GM23338 (cell line): ENCODE results near the gene FYCO1. TPM values are rescaled to one million over a fixed set of nuclear protein-coding genes. Genes with fewer than 3 reads are reported as not detected.

Source experiments
- ATAC-seq: fragments of 200-7000 bp; cut with Tn5 transposase; 3 replicates; pipeline ENCODE4 v1.9.1; 2020
- DNase-seq: peaks from one replicate; pipeline ENCODE4 v3.0.0-alpha.2; 2015; ENCODE audit warnings: low spot score
- H2AFZ ChIP-seq: fragments of 200-600 bp; sonication (generic); 2 replicates; pipeline ENCODE4 v1.8.0; 2016; ENCODE audit warnings: antibody characterized with exemption, mild to moderate bottlenecking, moderate library complexity
- H3F3A ChIP-seq: fragments of 200-600 bp; sonication (generic); replicated peaks from 2 replicates; pipeline ENCODE4 v1.8.0; 2017; ENCODE audit warnings: antibody characterized with exemption, mixed run types, low read depth
- H3K27ac ChIP-seq: fragments of 200-600 bp; sonication (generic); 2 replicates; pipeline ENCODE4 v1.6.1; 2016; ENCODE audit warnings: low read depth
- H3K27me3 ChIP-seq: fragments of 200-600 bp; sonication (generic); 2 replicates; pipeline ENCODE4 v1.8.0; 2016; ENCODE audit warnings: mild to moderate bottlenecking, mixed run types, moderate library complexity; ENCODE audit not compliant: insufficient read depth
- H3K36me3 ChIP-seq: fragments of 200-600 bp; sonication (generic); 2 replicates; pipeline ENCODE4 v1.8.0; 2016; ENCODE audit warnings: mild to moderate bottlenecking; ENCODE audit not compliant: insufficient read depth
- H3K4me1 ChIP-seq: fragments of 200-600 bp; sonication (generic); 2 replicates; pipeline ENCODE4 v1.8.0; 2016; ENCODE audit warnings: mild to moderate bottlenecking, moderate library complexity; ENCODE audit not compliant: insufficient read depth
- H3K4me2 ChIP-seq: fragments of 200-600 bp; sonication (generic); 2 replicates; pipeline ENCODE4 v1.7.1; 2017; ENCODE audit warnings: mixed run types
- H3K4me3 ChIP-seq: fragments of 200-600 bp; sonication (generic); 2 replicates; pipeline ENCODE4 v1.6.1; 2016; ENCODE audit warnings: mixed run types
- H3K79me2 ChIP-seq: fragments of 200-600 bp; sonication (generic); replicated peaks from 2 replicates; pipeline ENCODE4 v1.8.0; 2017; ENCODE audit warnings: mild to moderate bottlenecking; ENCODE audit not compliant: insufficient read depth
- H3K9me2 ChIP-seq: fragments of 200-600 bp; sonication (generic); 2 replicates; pipeline ENCODE4 v1.8.0; 2017; ENCODE audit not compliant: insufficient read depth
- H4K20me1 ChIP-seq: fragments of 200-600 bp; sonication (generic); replicated peaks from 2 replicates; pipeline ENCODE4 v1.8.0; 2017; ENCODE audit warnings: mild to moderate bottlenecking; ENCODE audit not compliant: insufficient read depth
- H3K27ac Mint-ChIP-seq: 2 replicates; pipeline ENCODE4 v1.8.0; 2020; ENCODE audit warnings: inconsistent platforms, mild to moderate bottlenecking, moderate library complexity, mixed read lengths
- H3K27me3 Mint-ChIP-seq: 3 replicates; pipeline ENCODE4 v1.8.0; 2022; ENCODE audit warnings: low read depth, mild to moderate bottlenecking, moderate library complexity, mixed read lengths, inconsistent platforms; ENCODE audit not compliant: insufficient read depth, poor library complexity
- H3K36me3 Mint-ChIP-seq: 3 replicates; pipeline ENCODE4 v1.8.0; 2021; ENCODE audit warnings: low read depth, mild to moderate bottlenecking, inconsistent platforms, moderate library complexity, mixed read lengths
- H3K4me1 Mint-ChIP-seq: 3 replicates; pipeline ENCODE4 v1.8.0; 2020; ENCODE audit warnings: mild to moderate bottlenecking, inconsistent platforms, mixed read lengths
- H3K4me3 Mint-ChIP-seq: 3 replicates; pipeline ENCODE4 v1.8.0; 2021; ENCODE audit warnings: moderate library complexity, mild to moderate bottlenecking, inconsistent platforms, mixed read lengths
- H3K9me3 Mint-ChIP-seq: 3 replicates; pipeline ENCODE4 v1.8.0; 2020; ENCODE audit warnings: moderate library complexity, mild to moderate bottlenecking, inconsistent platforms, mixed read lengths
- CREB1 ChIP-seq: fragments of 250-450 bp; sonication (Bioruptor Pico); IDR thresholded peaks from 2 replicates; pipeline ENCODE4 v1.5.0; 2020; ENCODE audit warnings: low read depth, mild to moderate bottlenecking, moderate library complexity
- ETS1 ChIP-seq: IDR thresholded peaks from 2 replicates; pipeline ENCODE4 v1.6.1; 2016; ENCODE audit warnings: antibody characterized with exemption
- EZH2 ChIP-seq: fragments of 200-600 bp; sonication (generic); IDR thresholded peaks from one replicate; pipeline ENCODE4 v1.8.0; 2017; ENCODE audit warnings: antibody characterized with exemption, mild to moderate bottlenecking, low read depth; ENCODE audit not compliant: unreplicated experiment
- EZH2phosphoT487 ChIP-seq: fragments of 200-600 bp; sonication (generic); IDR thresholded peaks from one replicate; pipeline ENCODE4 v1.8.1; 2018; ENCODE audit warnings: antibody characterized with exemption; ENCODE audit not compliant: unreplicated experiment
- JUNB ChIP-seq: IDR thresholded peaks from one replicate; pipeline ENCODE4 v1.6.1; 2016; ENCODE audit warnings: antibody characterized with exemption; ENCODE audit not compliant: unreplicated experiment
- NANOG ChIP-seq: IDR thresholded peaks from 2 replicates; pipeline ENCODE4 v1.6.1; 2016; ENCODE audit warnings: antibody characterized with exemption, borderline replicate concordance
- POLR2AphosphoS5 ChIP-seq: IDR thresholded peaks from 2 replicates; pipeline ENCODE4 v1.6.1; 2016; ENCODE audit warnings: antibody characterized with exemption, low read depth
- STAT1 ChIP-seq: IDR thresholded peaks from one replicate; pipeline ENCODE4 v1.6.1; 2016; ENCODE audit warnings: antibody characterized with exemption; ENCODE audit not compliant: unreplicated experiment
- ZNF114 ChIP-seq: fragments of 250-450 bp; sonication (Bioruptor Pico); IDR thresholded peaks from 2 replicates; pipeline ENCODE4 v1.5.0; 2020; ENCODE audit warnings: mild to moderate bottlenecking, moderate library complexity
- ZNF331 ChIP-seq: fragments of 250-450 bp; sonication (Bioruptor Pico); IDR thresholded peaks from 2 replicates; pipeline ENCODE4 v1.5.0; 2020; ENCODE audit warnings: low read depth, mild to moderate bottlenecking, moderate library complexity
- ZNF462 ChIP-seq: fragments of 250-450 bp; sonication (Bioruptor Pico); IDR thresholded peaks from 2 replicates; pipeline ENCODE4 v1.5.0; 2020; ENCODE audit warnings: mild to moderate bottlenecking, moderate library complexity
- polyA plus RNA-seq: library from polyadenylated mRNA; unstranded; fragments of >200 nt; fragmentation: Nextera tagmentation; extraction: Ambion mirVana; gene quantifications from 2 replicates; pipeline ENCODE4 v1.2.1, GENCODE V29; 2016
- total RNA-seq: library from RNA; depleted of rRNA; stranded (reverse); fragments of >200 nt; shearing (Covaris generic); gene quantifications from 2 replicates; pipeline ENCODE4 v1.2.3, GENCODE V29; 2014
- TF ChIP-seq, protein P1 (sequence below), 2 experiments: fragments of 200-600 bp in 1 of 2; sonication (generic) in 1 of 2; conservative IDR thresholded peaks; 2 replicates each; pipeline versions ENCODE4 v1.5.1 to v1.6.1; 2016 to 2017; ENCODE audit warnings: antibody characterized with exemption in 2 of 2, low read depth in 2 of 2, mild to moderate bottlenecking in 2 of 2, moderate library complexity in 1 of 2
- TF ChIP-seq, protein P2 (sequence below): IDR thresholded peaks from one replicate; pipeline ENCODE4 v1.6.1; 2018; ENCODE audit warnings: antibody characterized with exemption; ENCODE audit not compliant: unreplicated experiment

FYCO1 gene
- total and polyA plus RNA-seq, 2 experiments from 2014 or later: 4.5 to 17.2 TPM

DNA sequence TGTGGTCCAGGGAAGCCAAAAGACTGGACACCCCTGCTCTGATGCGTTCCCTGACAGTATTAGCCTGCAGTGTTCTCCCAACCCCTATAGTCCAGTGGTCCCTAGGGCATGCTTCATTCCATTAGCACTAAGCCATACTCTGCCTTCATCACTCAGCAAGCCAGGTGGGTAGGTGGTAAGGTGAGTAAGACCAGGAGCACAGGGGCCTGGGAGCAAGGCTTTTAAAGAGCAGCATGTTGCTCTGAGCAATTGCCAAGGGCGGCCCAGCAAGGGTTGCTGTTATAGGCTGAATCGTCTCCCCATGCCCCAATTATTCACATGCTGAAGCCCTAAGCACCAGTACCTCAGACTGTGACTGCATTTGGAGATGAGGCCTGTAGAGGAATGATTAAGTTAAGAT is 41.3 kb downstream of the FYCO1 start:
- Histone ChIP-seq H3K27ac (no peak overlapping the region), H3K4me3 (no peak overlapping the region), H2AFZ (no peak overlapping the region), H3K36me3 (peaks cover 47% of the 10 kb centered on the region), H3K4me1 (no peaks in the 10 kb centered on the region), H3K27me3 (no peaks in the 10 kb centered on the region), H3K4me2 (no peak overlapping the region), H3F3A (no peaks in the 10 kb centered on the region), H4K20me1 (no peaks in the 10 kb centered on the region), H3K79me2 (no peaks in the 10 kb centered on the region), H3K9me2 (no peaks in the 10 kb centered on the region)
- H3K27me3 Mint-ChIP-seq: peaks cover 3% of the 10 kb centered on the region
- no peak overlapping the region for H3K4me3 Mint-ChIP-seq
- ATAC-seq: no peak
- no peaks in the 10 kb centered on the region for H3K4me1 Mint-ChIP-seq
- DNase-seq: no peak
- H3K27ac Mint-ChIP-seq: no peak overlapping the region
- no peaks in the 10 kb centered on the region for H3K9me3 Mint-ChIP-seq
- H3K36me3 Mint-ChIP-seq: peaks cover 70% of the 10 kb centered on the region
- TF ChIP-seq ZNF114 (CRISPR knock-in tag) (no peak), ZNF462 (CRISPR knock-in tag) (no peak), NANOG (no peak), JUNB (no peak), EZH2 (no peak), STAT1 (no peak), POLR2AphosphoS5 (no peak), CREB1 (CRISPR knock-in tag) (no peak), EZH2phosphoT487 (no peak), ZNF331 (CRISPR knock-in tag) (no peak), ETS1 (no peak)
- TF ChIP-seq, protein P1, sequence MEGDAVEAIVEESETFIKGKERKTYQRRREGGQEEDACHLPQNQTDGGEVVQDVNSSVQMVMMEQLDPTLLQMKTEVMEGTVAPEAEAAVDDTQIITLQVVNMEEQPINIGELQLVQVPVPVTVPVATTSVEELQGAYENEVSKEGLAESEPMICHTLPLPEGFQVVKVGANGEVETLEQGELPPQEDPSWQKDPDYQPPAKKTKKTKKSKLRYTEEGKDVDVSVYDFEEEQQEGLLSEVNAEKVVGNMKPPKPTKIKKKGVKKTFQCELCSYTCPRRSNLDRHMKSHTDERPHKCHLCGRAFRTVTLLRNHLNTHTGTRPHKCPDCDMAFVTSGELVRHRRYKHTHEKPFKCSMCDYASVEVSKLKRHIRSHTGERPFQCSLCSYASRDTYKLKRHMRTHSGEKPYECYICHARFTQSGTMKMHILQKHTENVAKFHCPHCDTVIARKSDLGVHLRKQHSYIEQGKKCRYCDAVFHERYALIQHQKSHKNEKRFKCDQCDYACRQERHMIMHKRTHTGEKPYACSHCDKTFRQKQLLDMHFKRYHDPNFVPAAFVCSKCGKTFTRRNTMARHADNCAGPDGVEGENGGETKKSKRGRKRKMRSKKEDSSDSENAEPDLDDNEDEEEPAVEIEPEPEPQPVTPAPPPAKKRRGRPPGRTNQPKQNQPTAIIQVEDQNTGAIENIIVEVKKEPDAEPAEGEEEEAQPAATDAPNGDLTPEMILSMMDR (conservative IDR thresholded peaks at IDR 0.05; ENCODE audit: low read depth in 2 of 2): no peak
- TF ChIP-seq, protein P2, sequence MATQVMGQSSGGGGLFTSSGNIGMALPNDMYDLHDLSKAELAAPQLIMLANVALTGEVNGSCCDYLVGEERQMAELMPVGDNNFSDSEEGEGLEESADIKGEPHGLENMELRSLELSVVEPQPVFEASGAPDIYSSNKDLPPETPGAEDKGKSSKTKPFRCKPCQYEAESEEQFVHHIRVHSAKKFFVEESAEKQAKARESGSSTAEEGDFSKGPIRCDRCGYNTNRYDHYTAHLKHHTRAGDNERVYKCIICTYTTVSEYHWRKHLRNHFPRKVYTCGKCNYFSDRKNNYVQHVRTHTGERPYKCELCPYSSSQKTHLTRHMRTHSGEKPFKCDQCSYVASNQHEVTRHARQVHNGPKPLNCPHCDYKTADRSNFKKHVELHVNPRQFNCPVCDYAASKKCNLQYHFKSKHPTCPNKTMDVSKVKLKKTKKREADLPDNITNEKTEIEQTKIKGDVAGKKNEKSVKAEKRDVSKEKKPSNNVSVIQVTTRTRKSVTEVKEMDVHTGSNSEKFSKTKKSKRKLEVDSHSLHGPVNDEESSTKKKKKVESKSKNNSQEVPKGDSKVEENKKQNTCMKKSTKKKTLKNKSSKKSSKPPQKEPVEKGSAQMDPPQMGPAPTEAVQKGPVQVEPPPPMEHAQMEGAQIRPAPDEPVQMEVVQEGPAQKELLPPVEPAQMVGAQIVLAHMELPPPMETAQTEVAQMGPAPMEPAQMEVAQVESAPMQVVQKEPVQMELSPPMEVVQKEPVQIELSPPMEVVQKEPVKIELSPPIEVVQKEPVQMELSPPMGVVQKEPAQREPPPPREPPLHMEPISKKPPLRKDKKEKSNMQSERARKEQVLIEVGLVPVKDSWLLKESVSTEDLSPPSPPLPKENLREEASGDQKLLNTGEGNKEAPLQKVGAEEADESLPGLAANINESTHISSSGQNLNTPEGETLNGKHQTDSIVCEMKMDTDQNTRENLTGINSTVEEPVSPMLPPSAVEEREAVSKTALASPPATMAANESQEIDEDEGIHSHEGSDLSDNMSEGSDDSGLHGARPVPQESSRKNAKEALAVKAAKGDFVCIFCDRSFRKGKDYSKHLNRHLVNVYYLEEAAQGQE: no peak
